Loucy (cell line): ENCODE data around the gene RACK1.
"Not testable (repeated sequence)": the region's sequence is repeated elsewhere in the genome, so short reads cannot be mapped to it uniquely, and the experiment has no call there.

ENCODE experiments used
- CTCF ChIP-seq: fragments of 200-600 bp; sonication (generic); conservative IDR thresholded peaks from 2 replicates; pipeline ENCODE4 v1.5.1; 2014; ENCODE audit warnings: mild to moderate bottlenecking, antibody characterized with exemption, low read length
- EZH2phosphoT487 ChIP-seq: fragments of 200-600 bp; IDR thresholded peaks from 2 replicates; pipeline ENCODE4 v1.6.1; 2018; ENCODE audit warnings: antibody characterized with exemption, mild to moderate bottlenecking, moderate library complexity, borderline replicate concordance

- not testable (repeated sequence) for TF ChIP-seq CTCF, EZH2phosphoT487
Observed at GRCh38 chr5:181209006-181209405, 34.7 kb downstream of the RACK1 start.
